Activated CD4-positive, alpha-beta T cell treated with anti-CD3 and anti-CD28 coated beads, Interleukin-2, amount 50 U/mL, for 4 hours (primary cell): ENCODE data around the gene WDR45B.
"Not testable (repeated sequence)": the region's sequence is repeated elsewhere in the genome, so short reads cannot be mapped to it uniquely, and the experiment has no call there.

Source experiments
- DNase-seq, 2 experiments: peaks; one replicate each; pipeline ENCODE4 v3.0.0-alpha.2; 2020

WDR45B gene

DNA sequence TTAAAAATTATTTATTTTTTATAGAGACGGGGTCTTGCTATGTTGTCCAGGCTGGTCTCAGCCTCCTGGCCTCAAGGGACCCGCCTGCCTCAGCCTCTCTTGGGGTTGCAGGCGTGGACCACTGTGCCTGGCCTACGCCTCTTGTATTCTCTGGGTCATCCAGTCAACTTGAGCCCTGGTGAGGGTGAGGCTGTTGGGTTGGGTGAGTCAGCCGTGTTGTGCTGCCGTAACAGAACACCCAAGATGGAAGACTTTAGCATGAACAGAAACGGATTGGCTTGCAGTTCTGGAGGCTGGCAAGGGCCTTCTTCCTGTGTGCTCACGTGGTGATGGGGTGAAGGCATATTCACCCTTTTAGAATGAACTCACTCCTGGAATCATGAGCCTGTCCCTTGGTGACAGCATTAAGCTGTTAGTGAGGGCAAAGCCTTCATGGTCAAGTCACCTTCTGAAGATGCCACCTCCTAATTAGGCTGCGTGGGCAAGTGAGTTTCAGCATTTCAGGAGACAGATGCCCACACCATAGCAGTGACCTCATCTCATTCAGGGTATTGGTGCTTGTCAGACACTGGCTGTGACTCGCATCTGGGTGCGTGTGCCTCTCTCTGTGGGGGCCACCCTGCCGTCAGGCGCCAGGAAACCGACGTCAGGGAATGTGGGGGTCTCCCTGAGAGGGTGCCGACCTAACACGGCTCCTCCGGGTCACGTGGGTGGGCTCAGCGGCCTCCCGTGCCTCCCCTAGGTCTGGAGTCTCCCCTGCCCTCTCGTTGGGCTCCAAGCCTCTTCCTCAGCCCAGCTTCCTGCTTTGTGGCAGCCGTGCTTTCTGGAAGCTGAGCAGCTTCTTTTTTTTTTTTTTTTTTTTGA is 49.8 kb downstream of the WDR45B start:
- no peak for DNase-seq

DNA sequence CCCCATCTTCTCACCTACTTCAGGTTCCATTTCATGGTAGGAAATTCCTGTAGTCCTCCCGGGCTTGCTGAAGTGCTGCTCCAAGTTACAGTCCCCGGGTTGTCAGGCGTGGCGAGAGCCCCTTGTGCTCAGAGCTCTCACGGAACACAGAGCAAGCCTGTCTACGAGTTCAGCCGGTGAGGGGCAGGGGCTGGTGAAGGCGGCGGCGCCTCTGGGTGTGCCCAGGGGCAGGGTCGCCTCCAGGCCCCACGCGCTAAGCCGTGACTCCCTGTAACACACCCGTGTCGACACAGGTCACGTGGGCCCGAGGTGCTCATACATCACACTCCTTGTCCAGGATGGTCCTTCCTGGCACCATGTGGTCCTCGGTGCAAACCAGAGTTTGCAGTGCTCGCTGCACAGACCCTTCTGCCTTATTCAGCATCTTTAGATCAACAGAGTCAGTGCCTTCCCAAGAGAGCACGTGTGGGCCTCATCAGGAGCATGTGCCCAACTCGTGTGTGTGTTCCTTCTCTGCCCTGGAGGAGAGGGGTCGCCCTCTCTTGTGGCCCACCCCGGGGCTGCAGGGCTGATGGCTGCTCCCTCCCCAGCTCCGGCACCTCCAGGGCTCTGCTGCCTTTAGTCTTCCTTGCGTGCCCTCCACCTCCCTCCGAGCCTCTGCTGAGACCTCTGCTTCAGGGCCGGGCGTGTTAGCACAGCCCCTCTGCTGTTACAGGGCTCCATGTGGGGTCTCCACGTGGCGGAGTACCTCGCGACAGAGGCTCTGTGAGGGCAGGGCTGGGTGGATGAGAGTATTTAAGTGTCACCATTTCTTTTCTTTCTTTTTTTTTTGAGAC is 51.2 kb downstream of the WDR45B start:
- no peak for DNase-seq

DNA sequence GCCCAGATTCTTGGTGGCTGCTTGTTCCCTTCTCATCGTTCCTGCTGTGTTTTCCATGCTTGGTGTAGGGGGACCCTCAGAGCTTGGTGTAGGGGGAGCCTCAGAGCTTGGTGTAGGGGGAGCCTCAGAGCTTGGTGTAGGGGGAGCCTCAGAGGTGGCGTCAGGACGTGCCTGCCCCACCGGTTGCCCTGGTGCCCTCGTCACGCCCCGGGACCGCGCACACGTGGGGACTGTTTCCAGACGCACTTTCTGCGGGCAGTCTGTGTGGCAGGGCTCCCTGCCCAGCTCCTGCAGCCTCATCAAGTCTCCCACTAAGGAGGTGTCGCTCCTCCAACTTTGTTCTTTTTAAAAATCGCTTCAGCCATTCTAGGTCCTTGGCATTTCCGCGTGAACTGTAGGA is 51.9 kb downstream of the WDR45B start:
- DNase-seq: no peak

DNA sequence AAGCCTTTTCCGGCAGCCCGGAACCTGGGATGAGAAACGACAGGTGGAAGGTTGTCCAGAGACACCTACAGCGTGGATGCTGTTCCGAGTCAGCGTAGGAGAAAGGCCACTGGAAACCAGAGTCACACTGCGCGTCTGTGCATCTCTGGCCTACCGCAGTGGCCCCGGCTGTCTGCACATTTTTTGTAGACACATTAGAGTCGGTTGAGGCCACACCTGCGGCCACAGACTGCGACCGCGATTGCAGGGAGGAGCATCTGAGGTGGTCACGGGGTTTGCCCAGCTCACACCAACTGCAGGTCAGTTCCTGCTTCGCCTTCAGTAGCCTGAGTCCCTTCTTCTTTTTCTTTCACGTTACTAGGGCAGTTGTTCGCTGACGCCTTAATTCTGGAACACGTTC is 52.4 kb downstream of the WDR45B start:
- DNase-seq: no peak

DNA sequence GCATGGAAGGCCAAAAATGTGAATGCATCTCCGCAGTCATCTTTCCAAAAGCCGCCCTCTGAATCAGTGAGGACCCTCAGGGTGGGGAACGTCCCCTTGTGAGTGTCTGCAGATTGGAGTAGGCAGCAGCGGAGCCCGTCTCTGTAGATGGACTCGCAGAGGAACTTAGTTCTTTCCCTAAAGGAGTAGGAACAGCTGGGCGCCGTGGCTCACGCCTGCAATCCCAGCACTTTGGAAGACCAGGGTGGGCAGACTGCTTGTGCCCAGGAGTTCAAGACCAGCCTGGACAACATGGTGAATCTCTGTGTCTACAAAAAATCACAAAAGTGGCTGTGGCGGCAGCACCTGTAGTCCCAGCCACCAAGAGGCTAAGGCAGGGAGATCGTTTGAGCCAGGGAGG is 53.7 kb downstream of the WDR45B start:
- no peak for DNase-seq

DNA sequence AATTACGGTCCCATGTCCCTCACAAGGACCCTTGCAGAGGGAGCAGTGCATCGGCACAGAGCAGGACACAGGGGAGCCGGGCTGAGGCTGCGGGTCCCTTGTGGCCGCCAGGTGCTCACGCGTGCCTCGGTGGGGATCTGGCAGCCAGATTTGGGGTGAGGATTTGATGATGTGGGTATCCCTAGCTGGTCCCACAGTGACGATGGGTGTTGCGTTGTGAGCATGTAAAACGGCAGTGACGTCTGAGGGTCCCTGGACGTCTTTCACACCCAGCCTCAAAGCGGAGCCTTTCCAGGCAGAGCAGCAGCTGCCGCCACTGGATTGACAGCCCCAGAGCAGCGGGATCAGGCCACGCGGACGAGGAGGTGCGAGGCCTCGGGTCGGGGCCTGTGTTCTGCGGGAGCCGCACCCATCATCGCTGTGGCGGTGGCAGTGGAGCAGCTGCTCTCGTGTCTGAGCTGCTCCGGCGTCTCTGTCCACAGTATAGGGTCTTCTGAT is 54.6 kb downstream of the WDR45B start:
- DNase-seq: no peak

DNA sequence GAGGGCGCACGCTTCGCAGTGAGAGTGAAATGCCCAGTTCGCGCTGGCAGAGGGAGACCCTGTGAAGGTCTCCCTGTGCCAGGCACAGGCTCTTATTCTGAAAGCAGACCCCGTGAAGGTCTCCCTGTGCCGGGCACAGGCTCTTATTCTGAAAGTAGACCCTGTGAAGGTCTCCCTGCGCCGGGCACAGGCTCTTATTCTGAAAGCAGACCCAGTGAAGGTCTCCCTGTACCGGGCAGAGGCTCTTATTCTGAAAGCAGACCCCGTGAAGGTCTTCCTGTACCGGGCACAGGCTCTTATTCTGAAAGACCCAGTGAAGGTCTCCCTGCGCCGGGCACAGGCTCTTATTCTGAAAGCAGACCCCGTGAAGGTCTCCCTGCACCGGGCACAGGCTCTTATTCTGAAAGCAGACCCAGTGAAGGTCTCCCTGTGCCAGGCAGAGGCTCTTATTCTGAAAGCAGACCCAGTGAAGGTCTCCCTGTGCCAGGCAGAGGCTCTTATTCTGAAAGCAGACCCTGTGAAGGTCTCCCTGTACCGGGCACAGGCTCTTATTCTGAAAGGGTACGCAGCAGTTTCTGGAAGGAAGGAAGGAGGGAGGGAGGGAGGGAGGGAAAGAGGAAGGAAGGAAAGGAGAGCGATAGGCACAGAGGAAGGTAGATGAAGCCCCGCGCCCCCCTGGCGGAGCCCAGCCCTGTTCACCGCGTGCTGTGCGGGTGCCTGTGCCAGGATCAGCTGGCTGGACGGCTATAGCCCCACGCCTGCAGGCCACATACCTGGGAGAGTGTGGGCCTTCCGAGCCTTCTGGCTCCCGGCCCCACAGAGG is 55.3 kb downstream of the WDR45B start:
- DNase-seq: peak; percentile 32 to 34

DNA sequence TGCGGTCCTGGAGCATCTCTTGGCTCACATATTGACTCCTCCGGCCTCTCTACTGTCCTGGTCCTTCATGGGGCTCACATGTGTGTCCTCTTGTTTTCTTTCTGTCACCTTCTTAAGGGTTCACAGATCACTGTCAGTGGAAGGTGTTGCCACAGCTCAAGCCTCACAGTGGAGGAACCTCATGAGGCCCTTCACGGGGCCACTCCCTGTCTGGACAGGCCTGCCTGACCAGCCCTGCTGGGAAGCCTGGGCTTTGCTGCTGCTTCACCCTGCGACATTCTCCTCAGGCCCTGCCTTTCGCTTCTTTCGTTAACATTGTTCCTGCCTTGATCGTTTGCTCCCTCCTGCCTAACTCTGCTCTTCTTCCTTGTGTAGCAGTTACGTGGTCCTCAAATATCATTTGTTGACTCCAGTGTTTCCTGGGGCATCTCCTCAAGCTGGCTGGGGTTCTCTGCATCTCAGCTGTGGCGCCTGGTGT is 55.9 kb downstream of the WDR45B start:
- DNase-seq: no peak

DNA sequence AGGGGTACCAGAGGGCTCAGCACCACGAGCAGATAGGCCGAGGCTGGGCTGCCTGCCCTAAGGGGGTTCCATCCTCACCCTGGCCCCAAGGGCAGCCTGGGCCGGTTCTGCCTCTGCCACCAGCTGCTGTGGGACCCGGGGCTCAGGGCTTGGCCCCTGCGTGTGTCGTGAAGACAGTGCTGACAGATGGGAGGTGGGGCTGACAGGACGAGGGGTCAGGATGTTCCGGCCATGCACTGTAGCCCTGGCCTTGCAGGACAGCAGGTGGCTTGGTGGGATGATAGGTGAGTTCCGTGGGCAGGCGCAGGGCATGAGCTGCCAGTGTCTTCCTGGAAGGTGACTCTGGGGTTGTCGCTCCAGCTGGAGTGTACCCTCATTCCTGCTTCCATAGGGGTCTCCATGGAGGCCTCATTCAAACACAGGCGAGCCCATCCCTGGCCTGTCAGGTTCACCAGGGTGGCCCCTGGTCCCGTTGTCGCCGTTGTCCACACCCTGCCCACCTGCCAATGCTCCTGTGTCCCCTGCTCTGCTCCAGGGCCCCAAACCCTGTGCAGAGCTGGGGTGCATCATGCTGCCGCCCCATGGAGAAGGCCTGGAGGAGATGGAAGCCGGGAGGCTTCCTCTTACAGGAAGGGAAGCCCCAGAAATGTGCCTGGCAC is 57.2 kb downstream of the WDR45B start:
- no peak for DNase-seq

DNA sequence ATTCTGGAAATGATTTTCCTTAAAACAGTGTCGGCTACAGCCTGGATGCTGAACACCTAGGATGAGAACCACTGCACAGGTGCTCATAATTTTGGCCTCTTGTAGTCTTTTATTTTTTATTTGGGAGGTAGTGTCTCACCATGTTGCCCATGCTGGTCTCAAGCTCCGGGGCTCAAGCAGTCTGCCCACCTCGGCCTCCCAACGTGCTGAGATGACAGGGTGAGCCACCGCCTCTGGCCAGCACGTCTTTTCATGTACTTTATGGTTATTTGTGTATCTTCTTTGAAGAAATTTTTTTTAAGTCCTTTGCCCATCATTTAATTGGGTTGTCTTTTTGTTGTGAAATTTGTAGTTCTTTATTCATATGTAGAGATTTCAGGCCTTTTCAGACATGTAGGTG is 58.0 kb downstream of the WDR45B start:
- no peak for DNase-seq

DNA sequence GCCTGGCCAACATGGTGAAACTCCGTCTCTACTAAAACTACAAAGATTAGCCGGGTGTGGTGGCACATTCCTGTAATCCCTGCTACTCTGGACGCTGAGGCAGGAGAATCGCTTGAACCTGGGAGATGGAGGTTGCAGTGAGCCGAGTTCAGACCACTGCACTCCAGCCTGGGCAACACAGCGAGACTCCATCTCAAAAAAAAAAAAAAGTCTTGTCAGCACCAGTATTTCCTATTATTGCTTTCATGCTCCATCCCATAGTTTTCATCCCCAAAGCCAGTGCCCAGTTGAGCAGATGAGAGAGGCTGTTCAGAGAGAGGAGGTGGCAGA is 58.4 kb downstream of the WDR45B start:
- no peak for DNase-seq

DNA sequence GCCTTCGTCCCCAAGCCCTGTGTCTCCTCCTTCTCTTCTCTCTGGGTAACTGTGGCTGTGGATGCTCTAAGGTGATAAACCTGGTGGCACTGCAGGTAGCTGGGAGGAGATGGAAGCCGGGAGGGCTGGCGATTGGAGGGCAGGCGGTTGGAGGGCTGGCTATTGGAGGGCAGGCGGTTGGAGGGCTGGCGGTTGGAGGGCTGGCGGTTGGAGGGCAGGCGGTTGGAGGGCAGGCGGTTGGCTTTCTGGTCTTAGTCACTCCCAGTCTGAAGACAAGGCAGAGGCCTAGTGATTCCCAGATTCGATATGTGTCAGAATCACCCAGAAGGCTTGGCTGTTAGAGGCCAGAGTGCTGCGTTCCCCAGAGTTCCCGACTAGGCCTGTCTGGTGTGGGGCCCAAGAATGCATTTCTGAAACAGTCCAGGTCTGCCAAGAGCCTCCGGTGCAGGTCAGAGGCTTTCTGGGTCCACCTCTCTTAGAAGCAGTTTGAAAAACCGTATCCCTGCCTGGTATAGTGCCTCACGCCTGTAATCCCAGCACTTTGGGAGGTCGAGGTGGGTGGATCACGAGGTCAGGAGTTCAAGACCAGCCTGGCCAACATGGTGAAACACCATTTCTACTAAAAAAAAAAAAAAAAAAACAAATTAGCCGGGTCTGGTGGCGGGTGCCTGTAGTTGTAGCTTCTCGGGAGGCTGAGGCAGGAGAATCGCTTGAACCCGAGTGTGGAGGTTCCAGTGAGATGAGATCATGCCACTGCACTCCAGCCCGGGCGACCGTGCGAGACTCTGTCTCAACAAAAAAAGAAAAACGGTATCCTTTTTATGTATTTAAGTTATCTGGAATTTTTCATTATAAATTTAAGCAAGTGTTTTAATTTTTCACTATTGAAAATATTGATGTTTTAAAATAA is 59.7 kb downstream of the WDR45B start:
- DNase-seq: no peak

DNA sequence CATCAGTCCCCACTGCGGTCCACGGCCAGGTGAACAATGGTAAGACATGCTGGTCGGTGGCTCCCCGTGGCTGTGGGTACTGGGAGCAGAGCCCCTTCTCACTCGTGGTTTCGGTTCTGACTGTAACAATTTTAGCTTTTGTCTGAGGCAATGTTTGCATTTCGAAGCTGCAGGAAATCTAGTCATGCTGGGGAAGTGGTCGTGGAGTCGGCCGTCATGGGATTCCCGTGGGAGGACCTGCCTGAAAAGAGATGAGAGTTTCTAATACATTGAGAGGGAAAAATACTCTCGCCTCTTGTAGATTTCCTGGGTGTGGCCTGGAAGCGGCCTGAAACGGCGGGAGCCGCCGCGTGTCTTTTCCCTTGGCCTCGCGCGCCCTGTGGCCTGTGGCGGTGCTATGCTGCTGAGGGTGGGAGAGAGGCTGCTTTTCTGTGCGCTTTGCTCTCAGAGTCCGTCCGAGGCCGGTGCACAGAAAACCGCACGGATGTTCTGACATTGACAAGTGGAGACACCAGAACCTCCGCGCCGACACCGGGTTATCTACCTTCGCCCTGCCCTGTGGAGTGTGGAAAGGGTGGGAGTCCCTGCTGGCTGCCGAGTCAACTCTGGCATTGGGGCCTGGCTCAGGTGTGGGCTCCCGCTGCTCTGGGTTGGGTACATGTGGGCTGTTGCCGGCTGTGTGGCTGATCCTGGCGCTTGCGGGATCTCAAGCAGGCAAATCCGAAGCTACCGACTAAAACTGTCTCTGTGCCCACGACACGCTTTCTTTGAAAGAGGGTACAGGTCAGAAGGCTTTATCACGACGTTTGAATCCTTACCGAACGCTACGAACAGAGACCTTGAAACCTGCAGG is 60.8 kb downstream of the WDR45B start:
- no peak for DNase-seq

DNA sequence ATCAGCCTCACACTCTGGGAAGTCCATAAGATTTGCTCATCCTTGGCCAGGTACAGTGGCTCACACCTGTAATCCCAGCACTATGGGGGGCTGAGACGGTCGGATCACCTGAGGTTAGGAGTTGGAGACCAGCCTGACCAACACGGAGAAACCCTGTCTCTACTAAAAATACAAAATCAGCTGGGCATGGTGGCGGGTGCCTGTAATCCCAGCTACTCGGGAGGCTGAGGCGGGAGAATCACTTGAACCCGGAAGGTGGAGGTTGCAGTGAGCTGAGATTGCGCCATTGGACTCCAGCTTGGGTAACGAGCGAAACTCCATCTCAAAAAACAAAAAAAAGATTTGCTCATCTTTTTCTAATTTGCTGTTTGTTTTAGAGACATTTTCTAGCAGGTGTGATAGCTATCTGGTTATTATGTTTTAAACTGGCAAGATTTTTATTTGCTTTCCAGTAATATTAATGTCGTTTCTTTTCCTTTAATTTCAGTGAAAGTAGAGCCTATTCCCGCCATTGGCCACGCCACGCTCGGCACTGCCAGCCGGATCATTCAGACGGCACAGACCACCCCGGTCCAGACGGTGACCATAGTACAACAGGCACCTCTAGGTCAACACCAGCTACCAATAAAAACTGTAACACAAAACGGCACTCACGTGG is 61.5 kb downstream of the WDR45B start:
- no peak for DNase-seq

DNA sequence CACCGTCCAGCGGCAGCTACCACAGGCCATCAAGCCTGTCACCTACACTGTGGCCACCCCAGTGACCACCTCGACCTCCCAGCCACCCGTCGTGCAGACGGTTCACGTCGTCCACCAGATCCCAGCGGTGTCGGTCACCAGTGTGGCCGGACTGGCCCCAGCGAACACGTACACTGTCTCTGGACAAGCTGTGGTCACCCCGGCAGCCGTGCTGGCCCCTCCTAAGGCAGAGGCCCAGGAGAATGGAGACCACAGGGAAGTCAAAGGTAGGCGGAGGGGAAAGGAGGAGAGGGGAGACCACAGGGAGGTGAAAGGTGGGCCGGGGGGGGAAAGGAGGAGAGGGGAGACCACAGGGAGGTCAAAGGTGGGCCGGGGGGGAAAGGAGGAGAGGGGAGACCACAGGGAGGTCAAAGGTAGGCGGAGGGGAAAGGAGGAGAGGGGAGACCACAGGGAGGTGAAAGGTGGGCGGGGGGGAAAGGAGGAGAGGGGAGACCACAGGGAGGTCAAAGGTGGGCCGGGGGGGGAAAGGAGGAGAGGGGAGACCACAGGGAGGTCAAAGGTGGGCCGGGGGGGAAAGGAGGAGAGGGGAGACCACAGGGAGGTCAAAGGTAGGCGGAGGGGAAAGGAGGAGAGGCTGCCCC is 62.2 kb downstream of the WDR45B start:
- peak; percentile 45 to 54 for DNase-seq

DNA sequence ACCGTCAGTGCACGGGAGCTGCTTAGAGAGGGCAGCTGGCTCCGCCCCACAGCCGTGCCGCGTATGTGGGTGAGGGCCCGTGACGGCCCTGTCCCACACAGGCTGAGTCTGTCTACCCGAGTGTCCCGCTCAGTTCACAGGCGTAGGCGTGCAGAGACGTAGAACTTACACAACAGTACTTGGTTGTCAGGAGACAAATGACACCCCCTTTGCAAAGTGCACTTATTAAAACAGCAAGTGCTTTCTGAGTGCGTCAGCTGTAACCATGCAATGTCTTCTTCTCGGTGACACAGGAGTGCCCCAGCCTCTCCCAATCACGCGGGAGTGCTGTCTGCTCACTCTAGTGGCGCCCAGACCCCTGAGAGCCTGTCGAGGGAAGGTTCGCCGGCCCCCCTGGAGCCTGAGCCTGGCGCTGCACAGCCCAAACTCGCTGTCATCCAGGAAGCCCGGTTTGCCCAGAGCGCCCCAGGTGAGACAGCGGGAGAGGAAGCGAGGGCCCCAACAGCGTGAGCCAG is 64.5 kb downstream of the WDR45B start:
- peak in 1 of 2 experiments; percentile 20 for DNase-seq

DNA sequence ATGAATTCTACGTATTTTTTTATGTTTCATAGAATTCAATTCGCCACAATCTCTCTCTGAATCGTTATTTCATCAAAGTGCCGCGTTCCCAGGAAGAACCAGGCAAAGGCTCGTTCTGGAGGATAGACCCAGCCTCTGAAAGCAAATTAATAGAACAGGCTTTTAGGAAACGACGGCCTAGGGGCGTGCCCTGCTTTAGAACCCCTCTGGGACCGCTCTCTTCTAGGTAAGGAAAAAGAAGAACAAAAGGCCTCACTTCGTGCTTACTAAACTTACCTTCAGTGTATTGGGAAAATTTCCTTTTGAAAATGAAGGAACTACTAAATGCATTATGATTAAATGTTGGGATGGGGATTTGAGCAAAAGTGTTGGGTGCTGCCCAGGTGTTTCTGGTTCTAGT is 65.5 kb downstream of the WDR45B start:
- DNase-seq: no peak

DNA sequence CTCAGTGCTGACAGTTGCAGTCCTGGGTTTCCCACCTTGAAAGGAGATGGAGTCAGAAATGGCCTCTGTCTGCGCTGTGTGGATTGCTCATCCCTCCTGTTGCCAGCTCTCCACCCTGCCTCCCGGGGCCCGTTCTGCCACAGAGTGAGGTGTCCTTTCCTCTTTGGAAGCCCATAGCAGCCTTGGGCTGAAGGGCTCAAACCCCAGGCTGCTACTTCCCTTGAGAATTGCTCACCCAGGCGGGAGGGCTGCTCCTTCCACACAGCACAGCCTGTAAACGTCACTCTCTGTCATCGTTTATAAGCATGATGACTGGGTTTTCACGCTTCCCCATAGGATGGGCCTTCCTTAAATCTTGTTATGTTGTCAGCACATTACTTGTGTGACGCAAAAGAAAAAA is 66.0 kb downstream of the WDR45B start:
- no peak for DNase-seq

DNA sequence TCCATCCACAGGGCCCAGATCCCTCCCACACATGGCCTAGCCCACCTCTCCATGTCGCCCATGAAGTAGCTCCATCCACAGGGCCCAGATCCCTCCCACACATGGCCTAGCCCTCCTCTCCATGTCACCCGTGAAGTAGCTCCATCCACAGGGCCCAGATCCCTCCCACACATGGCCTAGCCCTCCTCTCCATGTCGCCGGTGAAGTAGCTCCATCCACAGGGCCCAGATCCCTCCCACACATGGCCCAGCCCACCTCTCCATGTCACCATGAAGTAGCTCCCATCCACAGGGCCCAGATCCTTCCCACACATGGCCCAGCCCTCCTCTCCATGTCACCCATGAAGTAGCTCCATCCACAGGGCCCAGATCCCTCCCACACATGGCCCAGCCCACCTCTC is 68.3 kb downstream of the WDR45B start:
- not testable (repeated sequence) for DNase-seq
